Islet of Langerhans (tissue), 1 donor: ENCODE results near the gene TCEAL9.
"Not testable (repeated sequence)": the region's sequence is repeated elsewhere in the genome, so short reads cannot be mapped to it uniquely, and the experiment has no call there.

ENCODE experiments used
- FAIRE-seq: peaks from one replicate; lab custom pipeline; 2011; peaks lifted over from hg19 to GRCh38; lab: Jason Lieb, UNC

TCEAL9 gene

GRCh38 chrX:103376118-103376978, 20.0 kb downstream of the TCEAL9 start, which contains the start of gene BEX3:
Gene BEX3, plus strand, starts transcription at chrX:103376538. Its CDS starts 984 bp downstream, at chrX:103377522.
- FAIRE-seq, result no peak

DNA sequence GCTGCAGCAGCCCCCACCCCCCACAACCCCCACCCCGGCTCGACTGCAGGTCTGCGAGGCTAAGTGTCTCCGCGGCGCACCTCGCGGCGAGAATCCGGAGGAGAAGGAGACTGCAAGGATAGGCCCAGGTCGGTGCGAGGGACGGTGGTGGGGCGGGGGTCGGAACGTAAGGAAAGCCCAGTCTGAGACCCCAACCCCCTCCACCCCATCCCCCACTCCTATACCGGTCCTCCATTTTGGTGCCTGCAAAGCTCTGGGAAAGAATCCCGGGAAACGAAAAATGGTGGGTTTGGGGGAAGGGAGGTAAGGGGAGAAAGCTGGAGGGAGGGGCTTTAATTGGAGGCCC, 20.6 kb downstream of the TCEAL9 start:
- FAIRE-seq, result no peak

- FAIRE-seq, result no peak
Observed at GRCh38 chrX:103378990-103379389, 22.7 kb downstream of the TCEAL9 start.

DNA sequence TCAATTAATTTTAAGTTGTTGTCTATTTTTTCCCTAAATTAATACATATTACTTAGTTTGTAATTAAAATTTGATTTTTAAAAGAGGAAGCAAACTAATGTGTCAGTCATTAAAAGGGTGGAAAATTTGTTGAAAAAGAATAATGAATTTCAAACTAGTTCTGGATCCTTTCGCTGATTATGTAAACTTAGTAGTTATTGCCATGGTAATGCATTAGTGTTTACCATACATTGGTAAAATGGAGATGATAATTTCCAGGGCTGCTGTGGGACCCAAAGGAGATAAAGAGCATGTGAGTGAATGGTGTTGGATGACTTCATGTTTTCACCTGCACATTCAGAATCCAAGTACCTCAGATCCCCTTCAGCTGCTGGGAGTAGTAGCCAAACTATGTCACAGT, 26.6 kb downstream of the TCEAL9 start:
- FAIRE-seq, result no peak

GRCh38 chrX:103384672-103385071, 28.4 kb downstream of the TCEAL9 start:
- FAIRE-seq, result no peak

DNA sequence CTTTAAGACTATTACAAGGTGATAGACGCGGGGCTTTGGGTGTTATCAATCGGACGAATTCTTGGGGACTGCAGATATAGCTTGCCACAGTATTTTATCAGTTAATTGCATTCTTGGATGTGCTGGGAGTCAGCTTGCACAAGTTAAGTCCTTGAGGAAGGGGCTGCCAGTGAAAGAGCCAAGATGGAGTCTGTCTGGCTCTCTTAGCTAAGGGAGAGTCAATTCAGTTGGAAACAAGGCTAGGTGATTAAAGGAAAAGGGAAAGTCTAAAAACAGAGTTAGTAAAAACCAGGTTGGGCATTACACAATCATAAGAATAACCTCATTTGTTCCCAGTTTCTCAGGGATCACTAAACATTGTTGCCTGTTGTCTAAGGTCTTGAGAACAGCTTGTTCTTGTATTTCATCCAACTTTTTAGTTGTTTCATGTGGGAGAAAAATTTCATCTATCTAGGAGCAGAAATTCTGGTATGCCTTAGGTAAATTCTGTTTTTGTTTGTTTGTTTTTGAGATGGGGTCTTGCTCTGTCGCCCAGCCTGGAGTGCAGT, 29.1 kb downstream of the TCEAL9 start:
- FAIRE-seq, result not testable (repeated sequence)

GRCh38 chrX:103386332-103386731, 30.0 kb downstream of the TCEAL9 start:
- FAIRE-seq, result no peak

GRCh38 chrX:103393487-103393886, 37.2 kb downstream of the TCEAL9 start:
- FAIRE-seq, result no peak

DNA sequence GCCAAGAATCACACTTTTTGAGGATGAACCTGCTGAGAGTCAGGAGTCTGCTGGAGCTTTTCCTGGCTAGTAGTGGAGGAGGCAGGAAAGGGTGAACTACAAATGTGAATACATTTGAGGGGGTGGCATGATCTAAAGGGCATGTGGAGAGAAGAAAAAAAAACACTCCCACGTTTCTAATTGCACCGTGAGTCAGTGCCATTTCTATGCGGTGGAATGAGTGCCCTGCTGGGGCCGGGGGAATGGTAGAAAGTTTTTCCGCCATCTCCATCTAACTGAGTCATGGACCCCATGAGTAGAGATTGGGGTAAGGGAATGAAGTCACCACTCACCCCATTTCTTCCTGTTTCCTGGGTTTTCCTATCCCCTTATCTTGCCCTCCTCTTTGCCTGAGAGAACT, 39.9 kb downstream of the TCEAL9 start:
- FAIRE-seq, result no peak

DNA sequence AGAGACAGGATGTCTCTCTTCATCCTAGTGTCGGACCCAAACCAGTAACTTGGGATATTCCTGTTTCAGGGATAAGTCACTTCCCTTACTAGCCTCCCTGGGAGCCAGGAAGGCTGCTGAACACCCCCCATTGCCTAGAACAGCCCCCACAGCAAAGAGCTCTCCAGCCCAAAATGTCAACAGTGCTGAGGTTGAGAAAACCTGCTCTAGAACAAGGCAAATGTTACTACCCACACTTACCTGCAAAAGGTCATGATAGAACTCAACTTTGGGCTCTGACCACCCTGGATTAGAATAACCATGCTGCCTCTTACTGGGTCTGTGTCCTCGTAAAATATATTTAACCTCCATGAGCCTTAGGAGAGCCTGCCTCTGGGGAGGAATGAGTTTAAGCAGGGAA, 40.4 kb downstream of the TCEAL9 start:
- FAIRE-seq, result no peak

GRCh38 chrX:103397707-103398106, 41.4 kb downstream of the TCEAL9 start:
- no peak for FAIRE-seq

- FAIRE-seq, result no peak
Observed at GRCh38 chrX:103398421-103398864, 42.1 kb downstream of the TCEAL9 start.

DNA sequence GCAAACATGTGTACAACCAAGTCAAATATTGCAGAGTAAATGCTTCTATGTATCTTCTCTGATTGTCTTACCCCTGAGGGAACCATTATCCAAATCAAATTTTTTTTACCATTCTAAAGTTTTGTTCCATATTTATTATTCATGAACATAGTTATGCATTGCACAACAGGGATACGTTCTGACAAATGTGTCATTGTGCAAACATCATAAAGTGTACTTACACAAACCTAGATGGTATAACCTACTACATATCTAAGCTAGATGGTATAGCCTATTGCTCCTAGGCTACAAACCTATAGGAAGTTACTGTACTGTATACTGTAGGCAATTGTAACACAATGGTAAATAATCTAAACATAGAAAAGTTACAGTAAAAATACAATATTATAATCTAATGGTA, 43.4 kb downstream of the TCEAL9 start:
- FAIRE-seq, result no peak

GRCh38 chrX:103400931-103401330, 44.6 kb downstream of the TCEAL9 start:
- no peak for FAIRE-seq

DNA sequence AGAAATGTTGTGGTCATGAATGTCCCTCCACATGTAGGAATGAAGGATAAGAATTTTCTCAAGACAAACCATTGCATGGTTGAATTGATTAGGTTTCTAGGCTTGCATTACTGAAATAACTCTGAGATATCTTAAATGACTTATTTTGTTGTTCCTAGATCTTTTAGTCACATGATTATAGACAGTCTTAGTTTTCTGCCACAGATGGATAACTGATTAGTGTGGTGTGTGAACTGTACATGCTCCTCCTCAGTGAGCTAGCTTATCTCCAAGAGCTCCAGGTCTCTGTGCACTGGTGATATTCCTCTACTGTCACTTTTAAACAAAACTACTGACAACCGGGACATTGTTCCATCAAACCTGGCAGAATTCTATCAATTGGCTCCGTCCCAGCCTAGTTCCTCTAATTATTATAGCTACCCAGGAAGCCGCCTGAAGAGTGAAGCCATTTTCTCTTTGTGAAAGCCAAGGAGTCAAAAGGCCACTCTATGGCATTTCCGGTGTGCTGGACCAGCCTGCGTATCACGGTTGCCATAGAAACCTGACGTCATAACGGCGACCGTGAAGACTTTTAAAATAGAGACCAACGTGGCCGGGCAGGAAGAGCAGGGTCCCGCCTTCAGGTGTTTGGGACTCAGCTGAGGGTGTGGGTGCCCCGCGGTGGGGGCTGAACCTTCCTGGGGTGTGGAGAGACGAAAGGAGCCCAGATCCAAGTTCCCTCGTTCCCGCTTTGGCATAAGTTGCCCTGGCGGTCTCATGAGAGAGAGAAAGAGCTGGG, 48.1 kb downstream of the TCEAL9 start:
- FAIRE-seq, result peak; percentile 94

DNA sequence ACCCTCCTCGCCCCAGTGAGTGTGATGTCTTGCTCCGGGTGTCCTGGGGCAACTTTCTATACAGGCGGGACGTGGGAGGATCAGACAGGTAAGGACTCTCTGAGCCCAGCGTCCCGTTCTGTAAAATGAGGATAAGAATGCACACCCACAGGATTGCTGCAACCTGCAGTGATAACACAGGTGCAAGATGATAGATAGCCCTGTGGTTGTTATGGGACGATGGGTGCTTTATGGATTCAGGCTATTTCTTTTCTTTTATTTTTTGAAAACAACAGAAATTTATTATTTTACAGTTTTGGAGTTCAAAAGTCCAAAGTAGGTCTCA, 48.7 kb downstream of the TCEAL9 start:
- FAIRE-seq, result peak; percentile 55

DNA sequence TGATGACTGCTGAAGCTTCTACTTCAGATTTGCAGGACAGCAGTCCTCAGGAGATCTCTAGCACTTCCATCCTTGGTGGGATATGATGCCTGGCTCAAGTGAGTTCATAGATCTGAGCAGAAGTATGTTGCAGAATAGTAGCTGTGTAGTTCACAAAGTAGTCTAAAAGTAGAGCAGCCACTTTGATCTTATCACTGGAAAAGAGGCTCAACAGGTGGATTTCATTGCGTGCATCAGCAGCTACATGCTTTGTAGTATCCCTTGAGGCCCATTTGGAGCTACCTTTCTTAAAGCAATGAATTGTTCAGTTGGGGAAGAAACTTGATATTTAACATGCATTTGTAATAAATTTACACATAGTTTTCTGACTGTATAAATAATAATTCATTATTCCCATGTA, 50.0 kb downstream of the TCEAL9 start:
- FAIRE-seq, result no peak

GRCh38 chrX:103407776-103408175, 51.5 kb downstream of the TCEAL9 start:
- no peak for FAIRE-seq
